ENCODE data around the gene SLC34A2. TPM values are rescaled to one million over a fixed set of nuclear protein-coding genes. Genes with fewer than 3 reads are reported as not detected.

SLC34A2 gene
- polyA plus RNA-seq, 3 donors, result 0.40 to 2.6 TPM; not detected in 1

GRCh38 chr4:25700661-25701060 lies 45.0 kb downstream of the SLC34A2 start:
- 88 to 92% (median 90%) methylated on average over 4 of the region's 4 CpGs for WGBS, 3 donors
- H3K27ac ChIP-seq (ENCODE audit: low read depth, low read length), result no peak overlapping the region

- no peak overlapping the region for H3K27ac ChIP-seq (ENCODE audit: low read depth, low read length)
- 50 to 66% (median 59%) methylated on average over 5 of the region's 5 CpGs for WGBS, 3 donors
These were observed 47.2 kb downstream of the SLC34A2 start for GRCh38 chr4:25702848-25703247.

GRCh38 chr4:25703731-25704388 lies 48.2 kb downstream of the SLC34A2 start:
- no peak overlapping the region for H3K27ac ChIP-seq (ENCODE audit: low read depth, low read length)
- WGBS, 3 donors, result 59 to 79% (median 67%) methylated on average over 3 of the region's 3 CpGs

- no peak overlapping the region for H3K27ac ChIP-seq (ENCODE audit: low read depth, low read length)
- 49 to 73% (median 65%) methylated on average over 2 of the region's 2 CpGs for WGBS, 3 donors
These were observed 48.9 kb downstream of the SLC34A2 start for GRCh38 chr4:25704516-25704915.

- WGBS, 3 donors, result 50 to 66% (median 58%) methylated on average over 3 of the region's 3 CpGs
- H3K27ac ChIP-seq (ENCODE audit: low read depth, low read length), result no peak overlapping the region
These were observed 55.0 kb downstream of the SLC34A2 start for GRCh38 chr4:25710637-25711036.

GRCh38 chr4:25712611-25713010 lies 57.0 kb downstream of the SLC34A2 start:
- 88 to 94% (median 89%) methylated on average over 2 of the region's 2 CpGs for WGBS, 3 donors
- no peak overlapping the region for H3K27ac ChIP-seq (ENCODE audit: low read depth, low read length)

- H3K27ac ChIP-seq (ENCODE audit: low read depth, low read length), result no peak overlapping the region
- 90 to 92% (median 90%) methylated on average over 4 of the region's 4 CpGs for WGBS, 3 donors
These were observed 58.2 kb downstream of the SLC34A2 start for GRCh38 chr4:25713812-25714211.

GRCh38 chr4:25722964-25723363 lies 67.3 kb downstream of the SLC34A2 start:
- no peak overlapping the region for H3K27ac ChIP-seq (ENCODE audit: low read depth, low read length)
- 34 to 72% (median 67%) methylated on average over 3 of the region's 3 CpGs for WGBS, 3 donors

- 60 to 94% (median 86%) methylated on average over 1 of the region's 1 CpG for WGBS, 3 donors
- H3K27ac ChIP-seq (ENCODE audit: low read depth, low read length), result no peak overlapping the region
These were observed 67.8 kb downstream of the SLC34A2 start for GRCh38 chr4:25723409-25723808.

- 60 to 82% (median 80%) methylated on average over 7 of the region's 7 CpGs for WGBS, 3 donors
- no peak overlapping the region for H3K27ac ChIP-seq (ENCODE audit: low read depth, low read length)
These were observed 70.2 kb downstream of the SLC34A2 start for GRCh38 chr4:25725870-25726269.

GRCh38 chr4:25727711-25728493 lies 72.3 kb downstream of the SLC34A2 start:
- no peak overlapping the region for H3K27ac ChIP-seq (ENCODE audit: low read depth, low read length)
- 89 to 92% (median 91%) methylated on average over 9 of the region's 9 CpGs for WGBS, 3 donors

Other genes starting within 250 kb of the SLC34A2 start
- 10 to 100 TPM in 1 of 3 donors, 1 to 10 TPM in 2; 7.1 to 19.9 (median 9.2) TPM for gene SEL1L3, start 207.1 kb downstream of the SLC34A2 start, polyA plus RNA-seq

Data from adipose tissue (tissue), 3 donors.